GM12892 (cell line): ENCODE measurements around the gene CECR2.

Source experiments
- POLR2AphosphoS5 ChIP-seq: IDR thresholded peaks from 2 replicates; pipeline ENCODE4 v1.6.1; 2011; ENCODE audit warnings: low read depth, low read length, control low read depth
- TAF1 ChIP-seq: IDR thresholded peaks from 2 replicates; pipeline ENCODE4 v1.6.1; 2011; ENCODE audit warnings: low read depth, mild to moderate bottlenecking, control low read depth, low read length, borderline replicate concordance

- TF ChIP-seq POLR2AphosphoS5 (no peak), TAF1 (no peak)
These were observed 121.9 kb downstream of the CECR2 start for GRCh38 chr22:17491090-17491640.
